SK-N-SH (cell line): Measurements from ENCODE around the gene CCSER1. TPM values are rescaled to one million over a fixed set of nuclear protein-coding genes. Genes with fewer than 3 reads are reported as not detected.

Experiments
- CTCF ChIA-PET: fragments of 300-600, 350-600 bp; formaldehyde crosslinking; extraction: SDS; loops from one replicate; lab custom pipeline; 2021; lab: Yijun Ruan, JAX
- POLR2A ChIA-PET: fragments of 350-600 bp; sonication (Branson Sonifier 250); formaldehyde crosslinking; extraction: SDS; loops from one replicate; lab custom pipeline; 2020; ENCODE audit warnings: antibody characterized with exemption, inconsistent platforms; lab: Yijun Ruan, JAX
- DNase-seq: peaks from one replicate; pipeline ENCODE4 v3.0.0; 2012
- H2AFZ ChIP-seq: fragments of 200-600 bp; sonication (generic); 2 replicates; pipeline ENCODE4 v1.8.1; 2016; ENCODE audit warnings: antibody characterized with exemption, mild to moderate bottlenecking, low read depth
- H3F3A ChIP-seq: fragments of 200-600 bp; sonication (generic); replicated peaks from 2 replicates; pipeline ENCODE3; 2016; ENCODE audit warnings: antibody characterized with exemption, mild to moderate bottlenecking; ENCODE audit not compliant: insufficient read depth
- H3K27ac ChIP-seq, 2 experiments: fragments of 200-500 bp in 1 of 2; fragments of 200-600 bp in 1 of 2; sonication (Bioruptor generic) in 1 of 2; sonication (generic), shearing (Covaris generic) in 1 of 2; 2 replicates each; pipeline versions ENCODE4 v1.5.1 to v1.6.1; 2014 to 2016; ENCODE audit warnings: low read depth in 2 of 2, inconsistent platforms in 1 of 2, low read length in 1 of 2, mild to moderate bottlenecking in 1 of 2, mixed read lengths in 1 of 2
- H3K27me3 ChIP-seq: fragments of 200-600 bp; sonication (generic), shearing (Covaris generic); 2 replicates; pipeline ENCODE4 v1.6.1; 2016; ENCODE audit warnings: mixed run types; ENCODE audit not compliant: insufficient read depth
- H3K36me3 ChIP-seq, 2 experiments: fragments of 200-500 bp in 1 of 2; fragments of 200-600 bp in 1 of 2; sonication (Bioruptor generic) in 1 of 2; sonication (generic) in 1 of 2; replicated peaks in 1 of 2; 2 replicates each; pipeline versions ENCODE3 to v1.5.1; 2014 to 2016; ENCODE audit warnings: low read length in 1 of 2, mild to moderate bottlenecking in 1 of 2; ENCODE audit not compliant: insufficient read depth in 2 of 2, control insufficient read depth in 1 of 2
- H3K4me1 ChIP-seq, 2 experiments: fragments of 200-500 bp in 1 of 2; fragments of 200-600 bp in 1 of 2; sonication (Bioruptor generic) in 1 of 2; sonication (generic), shearing (Covaris generic) in 1 of 2; 2 replicates each; pipeline versions ENCODE4 v1.5.1 to v1.6.1; 2014 to 2016; ENCODE audit warnings: low read depth in 1 of 2, low read length in 1 of 2, mixed run types in 1 of 2; ENCODE audit not compliant: insufficient read depth in 2 of 2, control insufficient read depth in 1 of 2
- H3K4me2 ChIP-seq: fragments of 200-600 bp; sonication (generic), shearing (Covaris generic); 2 replicates; pipeline ENCODE4 v1.6.1; 2017; ENCODE audit warnings: mixed run types
- H3K4me3 ChIP-seq, 2 experiments: fragments of 200-500 bp in 1 of 2; fragments of 200-600 bp in 1 of 2; sonication (Bioruptor generic) in 1 of 2; sonication (generic), shearing (Covaris generic) in 1 of 2; 2 replicates each; pipeline versions ENCODE4 v1.5.1 to v1.8.1; 2014 to 2016; ENCODE audit warnings: low read depth in 2 of 2, inconsistent platforms in 1 of 2, low read length in 1 of 2, mild to moderate bottlenecking in 1 of 2, mixed read lengths in 1 of 2, moderate library complexity in 1 of 2
- H3K79me2 ChIP-seq: fragments of 200-600 bp; sonication (generic); 2 replicates; pipeline ENCODE4 v1.8.1; 2017; ENCODE audit warnings: mild to moderate bottlenecking; ENCODE audit not compliant: insufficient read depth
- H3K9ac ChIP-seq: fragments of 200-600 bp; sonication (generic); 2 replicates; pipeline ENCODE4 v1.6.1; 2017; ENCODE audit warnings: mixed run types
- H3K9me2 ChIP-seq: fragments of 200-600 bp; sonication (generic); 2 replicates; pipeline ENCODE4 v1.6.1; 2017; ENCODE audit warnings: mixed run types
- H3K9me3 ChIP-seq: fragments of 200-600 bp; sonication (generic); 2 replicates; pipeline ENCODE4 v1.6.1; 2017; ENCODE audit warnings: mixed run types, mild to moderate bottlenecking, moderate library complexity
- H4K20me1 ChIP-seq: fragments of 200-600 bp; sonication (generic); 2 replicates; pipeline ENCODE4 v1.6.1; 2017; ENCODE audit warnings: mild to moderate bottlenecking, mixed run types; ENCODE audit not compliant: insufficient read depth
- CHD2 ChIP-seq: fragments of 150-350 bp; IDR thresholded peaks from 2 replicates; pipeline ENCODE4 v1.6.1; 2018; ENCODE audit warnings: low read length; ENCODE audit not compliant: partially characterized antibody
- EP300 ChIP-seq, 2 experiments: IDR thresholded peaks; 2 replicates each; pipeline versions ENCODE4 v1.4.0 to v1.6.1; 2012; ENCODE audit warnings: borderline replicate concordance in 1 of 2, low read depth in 1 of 2, low read length in 1 of 2
- FOXJ3 ChIP-seq: sonication (generic); formaldehyde crosslinking; IDR thresholded peaks from 2 replicates; pipeline ENCODE4 v1.5.1; 2020; ENCODE audit warnings: mild to moderate bottlenecking, missing genetic modification reagents
- FOXM1 ChIP-seq: IDR thresholded peaks from 2 replicates; pipeline ENCODE4 v1.4.0; 2012; ENCODE audit warnings: low read depth, mild to moderate bottlenecking
- GABPA ChIP-seq: IDR thresholded peaks from 2 replicates; pipeline ENCODE4 v1.4.0; 2012; ENCODE audit warnings: low read depth, mild to moderate bottlenecking
- IRF3 ChIP-seq: fragments of 150-350 bp; IDR thresholded peaks from 2 replicates; pipeline ENCODE4 v1.6.1; 2016; ENCODE audit warnings: mild to moderate bottlenecking, low read depth, low read length
- JUND ChIP-seq: IDR thresholded peaks from 2 replicates; pipeline ENCODE4 v1.4.0; 2012
- MAX ChIP-seq: IDR thresholded peaks from 2 replicates; pipeline ENCODE4 v1.4.0; 2012; ENCODE audit warnings: low read depth
- NFIC ChIP-seq: IDR thresholded peaks from 2 replicates; pipeline ENCODE4 v1.4.0; 2012; ENCODE audit warnings: borderline replicate concordance
- NRF1 ChIP-seq: IDR thresholded peaks from 2 replicates; pipeline ENCODE4 v1.6.1; 2012; ENCODE audit warnings: low read depth, mild to moderate bottlenecking, low read length
- RAD21 ChIP-seq: IDR thresholded peaks from 2 replicates; pipeline ENCODE4 v1.6.1; 2012; ENCODE audit warnings: mild to moderate bottlenecking, low read length
- RCOR1 ChIP-seq: fragments of 150-350 bp; IDR thresholded peaks from 2 replicates; pipeline ENCODE4 v1.6.1; 2017; ENCODE audit warnings: antibody characterized with exemption, low read length
- RFX5 ChIP-seq: IDR thresholded peaks from 2 replicates; pipeline ENCODE4 v1.6.1; 2012; ENCODE audit warnings: mild to moderate bottlenecking, improper control_type of control experiment, low read length
- SIN3A ChIP-seq: IDR thresholded peaks from 2 replicates; pipeline ENCODE4 v1.6.1; 2012; ENCODE audit warnings: low read depth, mild to moderate bottlenecking, low read length, moderate library complexity, borderline replicate concordance
- USF2 ChIP-seq: fragments of 150-350 bp; IDR thresholded peaks from 2 replicates; pipeline ENCODE4 v1.6.1; 2017; ENCODE audit warnings: antibody characterized with exemption, low read length, low read depth, borderline replicate concordance
- ZBTB33 ChIP-seq: IDR thresholded peaks from 2 replicates; pipeline ENCODE4 v1.4.0; 2012; ENCODE audit warnings: low read depth, borderline replicate concordance
- WGBS: methylation state at CpG from one replicate; pipeline ENCODE4 v1.1.6; 2017; ENCODE audit warnings: low lambda C conversion rate; 5-methylcytosine and 5-hydroxymethylcytosine counted together
- polyA plus RNA-seq, 3 experiments: library from polyadenylated mRNA; depleted of rRNA; stranded (reverse); fragments of >200 nt; gene quantifications; 2 replicates each; pipeline ENCODE4 v1.2.3, GENCODE V29; 2012

The CCSER1 gene
- polyA plus RNA-seq, 1 of the 3 experiments (the other 2 are of a cell fraction) = 0.05 TPM

GRCh38 chr4:90486346-90486745 is 359.2 kb downstream of the CCSER1 start:
- no peak for DNase-seq
- ChIA-PET POLR2A (no interaction called here), CTCF (no interaction called here)
- Histone ChIP-seq H3K9me3 (no peaks in the 10 kb centered on the region), H3K4me2 (no peak overlapping the region), H3K27me3 (no peaks in the 10 kb centered on the region), H3K9me2 (no peaks in the 10 kb centered on the region), H3K27ac (no peak overlapping the region), H3K9ac (no peak overlapping the region), H3F3A (no peaks in the 10 kb centered on the region), H3K4me3 (no peak overlapping the region), H4K20me1 (no peaks in the 10 kb centered on the region), H2AFZ (no peak overlapping the region), H3K36me3 (no peaks in the 10 kb centered on the region), H3K4me1 (no peaks in the 10 kb centered on the region), H3K79me2 (no peaks in the 10 kb centered on the region)
- TF ChIP-seq GABPA = no peak
- TF ChIP-seq CHD2 = no peak
- no peak for TF ChIP-seq ZBTB33
- no peak for TF ChIP-seq FOXJ3 (CRISPR knock-in tag)
- no peak for TF ChIP-seq USF2
- no peak for TF ChIP-seq RAD21
- 19% methylated on average over 1 of the region's 1 CpG for WGBS

GRCh38 chr4:90495211-90495610 is 368.0 kb downstream of the CCSER1 start:
- peak; percentile 21 for DNase-seq
- Histone ChIP-seq H2AFZ (no peak overlapping the region), H3F3A (no peaks in the 10 kb centered on the region), H3K36me3 (no peaks in the 10 kb centered on the region), H3K79me2 (no peaks in the 10 kb centered on the region), H3K27me3 (no peaks in the 10 kb centered on the region), H4K20me1 (no peaks in the 10 kb centered on the region), H3K4me2 (no peak overlapping the region), H3K9ac (no peak overlapping the region), H3K9me3 (no peaks in the 10 kb centered on the region), H3K27ac (no peak overlapping the region; a peak in 1 of 4 replicates), H3K4me3 (no peak overlapping the region), H3K4me1 (no peaks in the 10 kb centered on the region; a peak in 1 of 4 replicates), H3K9me2 (no peaks in the 10 kb centered on the region)
- POLR2A ChIA-PET = no interaction called here
- WGBS = 0% methylated on average over 1 of the region's 1 CpG
- CTCF ChIA-PET = no interaction called here
- TF ChIP-seq FOXM1 (no peak), USF2 (no peak), IRF3 (no peak), RCOR1 (no peak), SIN3A (no peak), MAX (no peak), NFIC (no peak), RFX5 (no peak), NRF1 (no peak), ZBTB33 (no peak), EP300 (IDR thresholded peaks at IDR 0.05; ENCODE audit: borderline replicate concordance in 1 of 2, low read depth in 1 of 2, low read length in 1 of 2) (no peak), JUND (no peak)
